Activated T-helper 1 cell treated with anti-CD3 and anti-CD28 coated beads, Interleukin-12 subunit alpha, Interleukin-12 subunit beta, Interleukin-2, Interleukin-4 antibody, amounts not matched to agents 30 ng/mL and 10 ng/mL and 1 ng/mL, durations not matched to agents 14 hours and 24 hours and 36 hours (primary cell): ENCODE results near the gene MEGF8. TPM values are rescaled to one million over a fixed set of nuclear protein-coding genes. Genes with fewer than 3 reads are reported as not detected.

Source experiments
- DNase-seq: peaks from one replicate; pipeline ENCODE4 v3.0.0; 2021; ENCODE audit warnings: low spot score
- H3K27ac Mint-ChIP-seq: one replicate; pipeline ENCODE4 v1.8.0; 2021; ENCODE audit warnings: mild to moderate bottlenecking, mixed read lengths
- H3K27me3 Mint-ChIP-seq: one replicate; pipeline ENCODE4 v1.8.0; 2022; ENCODE audit warnings: mild to moderate bottlenecking, moderate library complexity, mixed read lengths; ENCODE audit not compliant: insufficient read depth
- H3K36me3 Mint-ChIP-seq: one replicate; pipeline ENCODE4 v1.8.0; 2021; ENCODE audit warnings: low read depth, mixed read lengths
- H3K4me1 Mint-ChIP-seq: one replicate; pipeline ENCODE4 v1.8.0; 2021; ENCODE audit warnings: low read depth, mixed read lengths
- H3K4me3 Mint-ChIP-seq: one replicate; pipeline ENCODE4 v1.8.0; 2021; ENCODE audit warnings: mild to moderate bottlenecking, moderate library complexity, mixed read lengths
- H3K9me3 Mint-ChIP-seq: one replicate; pipeline ENCODE4 v1.8.0; 2021; ENCODE audit warnings: mixed read lengths
- intact Hi-C: fragments of 100-400 bp; cut with micrococcal nuclease; formaldehyde crosslinking; loops from one replicate; pipeline ENCODE4 v1.15.1; 2024
- total RNA-seq: library from RNA; stranded (reverse); gene quantifications from 2 replicates; pipeline ENCODE4 v1.2.3, GENCODE V29; 2022

Gene MEGF8
- total RNA-seq, 1 donor from 2014 or later = 7.5 TPM

- peaks cover 11% of the 10 kb centered on the region for H3K9me3 Mint-ChIP-seq
- H3K4me3 Mint-ChIP-seq = no peak overlapping the region
- H3K36me3 Mint-ChIP-seq = peaks cover 5% of the 10 kb centered on the region
- no peak overlapping the region for H3K27ac Mint-ChIP-seq
- intact Hi-C loops = no loop called here
- H3K27me3 Mint-ChIP-seq = no peaks in the 10 kb centered on the region
- DNase-seq = no peak
- H3K4me1 Mint-ChIP-seq = no peaks in the 10 kb centered on the region
These were observed 37.5 kb downstream of the MEGF8 start for GRCh38 chr19:42362891-42363440.

GRCh38 chr19:42363614-42364346 is 38.3 kb downstream of the MEGF8 start:
- DNase-seq = no peak
- intact Hi-C loops = no loop called here
- no peak overlapping the region for H3K27ac Mint-ChIP-seq
- H3K27me3 Mint-ChIP-seq = no peaks in the 10 kb centered on the region
- H3K9me3 Mint-ChIP-seq = peaks cover 11% of the 10 kb centered on the region
- peaks cover 5% of the 10 kb centered on the region for H3K36me3 Mint-ChIP-seq
- H3K4me1 Mint-ChIP-seq = no peaks in the 10 kb centered on the region
- no peak overlapping the region for H3K4me3 Mint-ChIP-seq

- Mint-ChIP-seq H3K27me3 (peaks cover 1% of the 10 kb centered on the region), H3K36me3 (peaks cover 5% of the 10 kb centered on the region), H3K27ac (no peak overlapping the region), H3K4me3 (no peak overlapping the region), H3K9me3 (peaks cover 11% of the 10 kb centered on the region), H3K4me1 (no peaks in the 10 kb centered on the region)
- intact Hi-C loops = no loop called here
- no peak for DNase-seq
These were observed 41.2 kb downstream of the MEGF8 start for GRCh38 chr19:42366673-42367072.

- no peak for DNase-seq
- no peaks in the 10 kb centered on the region for H3K4me1 Mint-ChIP-seq
- H3K27me3 Mint-ChIP-seq = peaks cover 1% of the 10 kb centered on the region
- no peak overlapping the region for H3K27ac Mint-ChIP-seq
- H3K36me3 Mint-ChIP-seq = peaks cover 5% of the 10 kb centered on the region
- no peak overlapping the region for H3K4me3 Mint-ChIP-seq
- intact Hi-C loops = no loop called here
- peaks cover 11% of the 10 kb centered on the region for H3K9me3 Mint-ChIP-seq
These were observed 42.5 kb downstream of the MEGF8 start for GRCh38 chr19:42367929-42368328.

- H3K4me1 Mint-ChIP-seq = no peaks in the 10 kb centered on the region
- H3K9me3 Mint-ChIP-seq = peaks cover 11% of the 10 kb centered on the region
- peaks cover 1% of the 10 kb centered on the region for H3K27me3 Mint-ChIP-seq
- H3K36me3 Mint-ChIP-seq = peaks cover 5% of the 10 kb centered on the region
- no peak overlapping the region for H3K27ac Mint-ChIP-seq
- DNase-seq = no peak
- intact Hi-C loops = no loop called here
- H3K4me3 Mint-ChIP-seq = no peak overlapping the region
These were observed 42.9 kb downstream of the MEGF8 start for GRCh38 chr19:42368360-42368759.

- Mint-ChIP-seq H3K27me3 (peaks cover 1% of the 10 kb centered on the region), H3K4me3 (no peak overlapping the region), H3K27ac (no peak overlapping the region), H3K36me3 (peaks cover 1% of the 10 kb centered on the region), H3K4me1 (no peaks in the 10 kb centered on the region), H3K9me3 (peaks cover 7% of the 10 kb centered on the region)
- DNase-seq = no peak
- intact Hi-C loops = no loop called here
These were observed 43.3 kb downstream of the MEGF8 start for GRCh38 chr19:42368765-42369164.

- Mint-ChIP-seq H3K9me3 (no peaks in the 10 kb centered on the region), H3K27me3 (peaks cover 1% of the 10 kb centered on the region), H3K4me1 (no peaks in the 10 kb centered on the region), H3K36me3 (no peaks in the 10 kb centered on the region), H3K27ac (no peak overlapping the region), H3K4me3 (no peak overlapping the region)
- DNase-seq = no peak
- intact Hi-C loops = no loop called here
These were observed 44.1 kb downstream of the MEGF8 start for GRCh38 chr19:42369433-42370067.

- no peak for DNase-seq
- H3K27me3 Mint-ChIP-seq = peaks cover 1% of the 10 kb centered on the region
- intact Hi-C loops = no loop called here
- no peaks in the 10 kb centered on the region for H3K9me3 Mint-ChIP-seq
- H3K4me3 Mint-ChIP-seq = no peak overlapping the region
- H3K36me3 Mint-ChIP-seq = no peaks in the 10 kb centered on the region
- no peaks in the 10 kb centered on the region for H3K4me1 Mint-ChIP-seq
- no peak overlapping the region for H3K27ac Mint-ChIP-seq
These were observed 44.7 kb downstream of the MEGF8 start for GRCh38 chr19:42370068-42370520.

GRCh38 chr19:42370626-42371175 is 45.3 kb downstream of the MEGF8 start:
- H3K27ac Mint-ChIP-seq = no peak overlapping the region
- DNase-seq = no peak
- H3K36me3 Mint-ChIP-seq = no peaks in the 10 kb centered on the region
- no peaks in the 10 kb centered on the region for H3K9me3 Mint-ChIP-seq
- intact Hi-C loops = no loop called here
- H3K4me3 Mint-ChIP-seq = no peak overlapping the region
- peaks cover 1% of the 10 kb centered on the region for H3K27me3 Mint-ChIP-seq
- H3K4me1 Mint-ChIP-seq = no peaks in the 10 kb centered on the region

GRCh38 chr19:42374826-42375376 is 49.5 kb downstream of the MEGF8 start:
- Mint-ChIP-seq H3K4me3 (no peak overlapping the region), H3K27ac (no peak overlapping the region), H3K27me3 (no peaks in the 10 kb centered on the region), H3K36me3 (no peaks in the 10 kb centered on the region), H3K4me1 (no peaks in the 10 kb centered on the region), H3K9me3 (no peaks in the 10 kb centered on the region)
- intact Hi-C loops = no loop called here
- DNase-seq = no peak

- H3K9me3 Mint-ChIP-seq = no peaks in the 10 kb centered on the region
- DNase-seq = no peak
- no peaks in the 10 kb centered on the region for H3K27me3 Mint-ChIP-seq
- H3K27ac Mint-ChIP-seq = no peak overlapping the region
- no peaks in the 10 kb centered on the region for H3K36me3 Mint-ChIP-seq
- H3K4me1 Mint-ChIP-seq = no peaks in the 10 kb centered on the region
- no peak overlapping the region for H3K4me3 Mint-ChIP-seq
- intact Hi-C loops = no loop called here
These were observed 50.2 kb downstream of the MEGF8 start for GRCh38 chr19:42375415-42376176.

GRCh38 chr19:42376177-42376555 is 50.7 kb downstream of the MEGF8 start:
- no peaks in the 10 kb centered on the region for H3K27me3 Mint-ChIP-seq
- H3K27ac Mint-ChIP-seq = no peak overlapping the region
- no peaks in the 10 kb centered on the region for H3K36me3 Mint-ChIP-seq
- no peaks in the 10 kb centered on the region for H3K4me1 Mint-ChIP-seq
- H3K4me3 Mint-ChIP-seq = no peak overlapping the region
- no peak for DNase-seq
- intact Hi-C loops = no loop called here
- H3K9me3 Mint-ChIP-seq = no peaks in the 10 kb centered on the region
